Activated CD4-positive, CD25-positive, alpha-beta regulatory T cell treated with anti-CD3 and anti-CD28 coated beads, Interleukin-2, amount 50 U/mL, for 16 hours (primary cell): ENCODE results near the gene MKRN3.
"Not testable (repeated sequence)": the region's sequence is repeated elsewhere in the genome, so short reads cannot be mapped to it uniquely, and the experiment has no call there.

ENCODE experiments used
- DNase-seq: peaks from one replicate; pipeline ENCODE4 v3.0.0-alpha.2; 2020; ENCODE audit warnings: low read depth, low spot score

Gene MKRN3

GRCh38 chr15:23588268-23588667 is 22.8 kb downstream of the MKRN3 start:
- no peak for DNase-seq

GRCh38 chr15:23589012-23589411 is 23.5 kb downstream of the MKRN3 start:
- no peak for DNase-seq

GRCh38 chr15:23594252-23594770 is 28.8 kb downstream of the MKRN3 start:
- DNase-seq: no peak

- DNase-seq: no peak
Measured at GRCh38 chr15:23595368-23595767, 29.9 kb downstream of the MKRN3 start.

GRCh38 chr15:23596736-23597135 is 31.3 kb downstream of the MKRN3 start:
- no peak for DNase-seq

GRCh38 chr15:23597278-23597677 is 31.8 kb downstream of the MKRN3 start:
- not testable (repeated sequence) for DNase-seq

- no peak for DNase-seq
Measured at GRCh38 chr15:23599053-23599452, 33.6 kb downstream of the MKRN3 start.

- DNase-seq: no peak
Measured at GRCh38 chr15:23602124-23602523, 36.6 kb downstream of the MKRN3 start.

- DNase-seq: no peak
Measured at GRCh38 chr15:23606226-23606625, 40.8 kb downstream of the MKRN3 start.

GRCh38 chr15:23616536-23616935 is 51.1 kb downstream of the MKRN3 start:
- DNase-seq: no peak
